GM03348 (cell line): ENCODE data around the gene NRG2.

Source experiments
- DNase-seq: peaks from one replicate; pipeline ENCODE4 v3.0.0; 2012; ENCODE audit warnings: low spot score

NRG2 gene

GRCh38 chr5:140010798-140011197, 32.3 kb downstream of the NRG2 start:
- DNase-seq, result no peak

GRCh38 chr5:140007311-140007710, 35.8 kb downstream of the NRG2 start:
- DNase-seq, result no peak

DNA sequence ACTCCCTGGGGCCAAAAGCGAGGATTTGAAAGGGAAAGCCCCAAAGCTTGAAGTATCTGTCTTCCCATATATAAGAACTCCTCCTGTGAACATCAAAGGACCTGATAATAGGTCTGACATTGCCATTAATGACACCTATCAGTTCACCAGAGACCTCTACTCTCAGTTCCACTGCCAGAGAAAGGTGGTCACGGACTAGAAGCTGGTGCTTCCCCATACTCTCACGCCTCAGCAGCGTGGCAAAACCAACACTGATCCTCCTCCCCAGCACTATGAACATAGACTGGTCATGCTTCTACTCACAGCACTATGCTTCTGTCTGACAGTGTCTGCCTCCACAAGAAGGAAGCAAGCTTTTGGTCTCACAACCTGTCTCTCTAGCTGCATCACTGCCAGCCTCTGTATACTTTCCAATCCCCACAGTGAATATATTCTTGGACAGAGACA, 37.9 kb downstream of the NRG2 start:
- DNase-seq, result no peak

GRCh38 chr5:140004174-140004573, 38.9 kb downstream of the NRG2 start:
- no peak for DNase-seq

DNA sequence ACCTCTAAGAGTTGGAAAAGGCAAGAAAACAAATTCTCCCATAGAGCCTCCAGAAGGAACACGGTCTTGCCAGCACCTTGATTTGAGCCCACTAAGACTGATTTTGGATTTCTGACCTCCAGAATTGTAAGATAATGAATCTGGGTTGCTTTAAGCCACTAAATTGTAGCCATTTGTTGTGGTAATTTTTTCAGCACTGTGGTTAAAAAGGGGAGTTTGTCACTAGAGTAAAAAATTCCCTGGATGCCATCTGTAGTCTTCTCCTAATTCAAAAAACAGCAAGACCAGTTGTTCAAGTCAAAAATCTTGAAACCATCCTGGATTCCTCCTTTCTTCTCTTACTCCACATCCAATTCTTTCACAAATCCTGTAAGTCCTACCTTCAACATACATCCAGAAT, 39.6 kb downstream of the NRG2 start:
- DNase-seq, result no peak

- DNase-seq, result no peak
Measured at GRCh38 chr5:140000332-140000731, 42.8 kb downstream of the NRG2 start.

- DNase-seq, result no peak
Measured at GRCh38 chr5:139998837-139999236, 44.3 kb downstream of the NRG2 start.

DNA sequence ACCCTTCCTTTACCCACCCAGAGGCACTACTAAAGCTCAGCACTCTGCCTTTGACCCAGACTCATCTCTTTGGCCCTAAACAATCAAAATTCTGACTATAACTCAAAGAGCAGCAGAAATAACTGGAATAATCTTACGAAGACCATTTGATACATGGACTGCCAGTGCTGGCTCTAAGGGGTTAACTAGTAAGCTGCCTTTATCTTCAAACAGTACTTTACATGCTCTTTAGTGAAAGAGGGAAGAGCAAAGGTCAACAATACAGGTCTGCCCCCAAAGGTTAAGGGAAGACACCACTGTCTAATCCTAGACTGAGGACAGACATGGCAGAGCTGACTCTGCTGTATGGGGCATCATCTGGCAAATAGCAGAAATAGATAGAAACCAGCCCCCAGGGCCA, 45.8 kb downstream of the NRG2 start:
- no peak for DNase-seq

DNA sequence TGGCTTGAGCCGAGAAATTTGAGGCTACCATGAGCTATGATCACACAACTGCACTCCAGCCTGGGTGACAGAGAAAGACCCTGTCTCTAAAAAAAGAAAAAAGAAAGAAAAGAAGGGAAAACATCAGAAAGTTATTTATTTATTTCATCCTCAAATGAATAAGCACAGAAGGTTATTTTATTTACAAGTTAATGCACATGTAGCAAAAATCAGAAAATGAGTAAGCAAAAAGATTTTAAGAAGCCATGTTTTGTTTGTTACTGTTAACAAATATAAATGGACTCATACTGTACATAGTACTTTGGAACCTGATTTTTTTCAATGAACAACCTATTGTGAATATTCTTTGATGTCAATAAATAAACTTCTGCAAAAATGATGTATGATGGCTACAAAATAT, 47.2 kb downstream of the NRG2 start:
- DNase-seq, result no peak

DNA sequence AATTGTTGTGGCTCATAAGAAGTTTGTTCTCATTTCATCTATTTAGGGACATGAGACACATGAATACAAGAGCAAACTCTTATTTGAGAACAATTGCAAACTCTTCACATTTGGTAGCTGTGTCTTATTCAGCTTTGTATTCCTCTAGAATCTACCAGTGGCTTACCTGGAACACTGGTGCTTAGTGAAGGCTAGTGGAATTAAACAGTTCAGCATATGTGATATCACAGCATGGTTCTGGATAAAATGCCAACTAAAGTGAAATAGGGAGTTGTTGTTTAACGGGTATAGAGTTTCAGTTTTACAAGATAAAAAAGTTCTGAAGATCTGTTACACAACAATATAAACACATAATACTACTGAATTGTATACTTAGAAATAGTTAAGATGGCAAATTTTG, 48.9 kb downstream of the NRG2 start:
- no peak for DNase-seq

DNA sequence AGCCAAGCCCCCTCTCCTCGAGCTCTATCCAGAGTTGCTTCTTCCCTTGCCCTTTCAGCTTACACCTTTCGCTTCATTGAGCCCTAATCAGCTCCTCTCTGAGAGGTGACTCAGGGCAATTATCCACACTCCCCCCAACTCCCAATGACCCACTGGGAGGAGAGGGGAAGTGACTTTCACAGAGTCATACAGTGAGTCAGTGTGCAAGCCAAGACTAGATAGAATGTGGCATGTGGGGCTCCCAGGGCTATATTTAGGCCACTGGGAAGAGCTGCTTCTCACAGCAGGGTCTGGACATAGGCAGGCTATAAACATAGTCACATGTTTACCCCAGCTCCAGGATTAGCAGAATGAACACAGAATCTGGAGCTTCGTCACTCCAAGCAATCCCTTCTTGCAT, 57.4 kb downstream of the NRG2 start:
- peak; percentile 74 for DNase-seq

GRCh38 chr5:139985290-139985689, 57.8 kb downstream of the NRG2 start:
- DNase-seq, result no peak

DNA sequence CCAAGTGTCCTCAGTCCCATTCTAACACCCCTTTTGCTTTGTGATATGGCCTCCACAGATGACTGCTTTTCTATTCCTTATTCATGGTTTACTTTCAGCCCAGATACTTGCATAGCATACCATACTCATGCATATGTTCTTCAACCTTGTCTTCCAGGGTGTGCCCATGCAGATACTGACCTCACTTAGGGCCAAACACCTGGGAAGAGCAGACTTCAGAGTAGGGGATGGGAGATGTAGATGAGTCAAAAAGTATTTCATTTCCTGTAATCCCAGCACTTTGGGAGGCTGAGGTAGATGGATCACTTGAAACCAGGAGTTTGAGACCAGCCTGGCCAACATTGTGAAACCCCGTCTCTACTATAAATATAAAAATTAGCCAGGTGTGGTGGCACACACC, 58.3 kb downstream of the NRG2 start:
- DNase-seq, result no peak

DNA sequence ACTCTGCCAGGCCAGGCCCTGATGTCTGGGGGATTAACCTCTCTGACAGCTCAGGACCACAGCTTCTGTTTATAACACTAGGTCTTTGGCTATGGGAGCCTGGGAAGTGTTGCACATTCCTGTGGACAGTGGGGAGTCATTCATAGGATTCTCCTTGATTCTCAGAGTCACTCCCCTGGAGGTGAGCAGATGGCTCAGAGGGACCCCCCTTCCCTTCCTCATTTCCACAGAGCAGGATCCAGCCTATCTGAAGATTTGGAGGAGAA, 60.2 kb downstream of the NRG2 start:
- DNase-seq, result no peak

DNA sequence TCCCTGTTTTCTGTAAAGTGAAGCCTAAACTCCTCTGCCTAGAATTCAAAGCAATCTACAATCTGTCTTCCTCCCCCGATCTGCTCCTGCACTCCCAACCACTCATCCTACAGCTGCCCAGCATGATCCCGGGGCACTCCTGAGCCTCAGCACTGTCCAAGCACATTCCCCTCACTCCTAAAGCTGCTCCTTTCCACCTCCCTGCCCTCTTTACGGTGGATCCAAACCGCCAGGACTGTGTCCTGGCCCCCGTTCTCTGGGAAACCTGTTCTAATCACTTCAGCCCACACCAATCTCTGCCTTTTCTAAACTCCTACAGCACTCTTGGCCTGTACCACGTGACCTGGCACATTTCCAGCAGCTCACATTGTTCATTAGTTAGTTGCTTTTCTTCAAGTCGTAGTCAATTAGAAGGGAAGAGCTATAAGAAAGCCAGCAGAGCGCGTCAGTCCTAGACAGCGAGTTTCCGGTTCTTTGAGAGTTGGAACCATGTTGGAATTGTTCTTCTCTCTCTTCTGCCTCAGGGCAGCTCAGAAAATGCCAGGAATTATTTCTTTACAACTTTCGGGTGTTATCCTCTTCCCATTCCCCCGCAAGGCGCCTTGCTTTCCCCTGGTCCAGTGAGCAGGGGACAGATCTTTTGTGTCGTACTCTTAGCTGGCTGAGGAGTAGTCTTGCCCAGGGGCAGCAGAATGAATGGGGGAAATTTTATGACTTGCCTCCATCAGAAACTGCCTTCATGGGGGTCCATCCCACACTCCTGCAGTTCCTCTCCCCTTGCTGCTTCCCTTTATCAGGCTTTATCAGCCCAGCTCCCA, 60.7 kb downstream of the NRG2 start:
- no peak for DNase-seq

- no peak for DNase-seq
Measured at GRCh38 chr5:139980765-139981164, 62.3 kb downstream of the NRG2 start.

DNA sequence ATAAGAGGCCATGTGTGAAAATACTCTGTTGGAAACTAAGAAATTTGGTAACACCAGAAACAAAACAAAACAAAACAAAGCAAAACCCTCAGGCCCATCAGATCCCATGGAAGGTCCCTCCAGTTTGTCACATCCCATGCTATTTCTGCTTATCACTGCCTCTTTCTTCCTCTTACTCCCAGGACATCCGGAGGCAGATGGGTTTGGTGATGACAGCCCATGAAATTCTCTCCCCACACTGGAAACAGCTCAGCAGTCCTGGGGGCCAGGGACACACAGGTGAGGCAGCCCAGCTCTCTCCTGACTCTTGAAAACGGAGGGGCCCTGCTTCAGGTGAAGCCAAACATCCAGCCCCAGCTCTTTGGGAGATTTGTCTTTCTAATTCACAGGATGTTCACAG, 63.2 kb downstream of the NRG2 start:
- no peak for DNase-seq

- no peak for DNase-seq
Measured at GRCh38 chr5:139979518-139979917, 63.6 kb downstream of the NRG2 start.

DNA sequence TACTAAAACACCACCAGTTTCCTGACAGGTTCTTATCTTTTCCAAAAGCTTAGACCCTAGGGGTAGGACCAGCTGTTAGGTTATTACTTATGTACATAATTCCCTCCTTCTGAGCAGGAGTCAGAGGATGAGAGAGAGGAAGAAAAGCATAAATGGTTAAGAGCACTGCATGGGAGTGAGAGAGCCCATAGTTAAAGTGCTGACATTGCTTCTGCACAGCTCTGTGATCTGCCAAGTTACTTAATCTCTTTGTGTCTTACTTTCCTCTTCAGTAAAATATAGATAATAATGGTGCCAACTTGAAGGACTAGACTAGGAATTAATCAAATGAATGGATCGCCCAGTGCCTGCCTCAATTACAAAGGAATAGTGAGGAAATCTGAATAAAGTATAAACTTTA, 66.4 kb downstream of the NRG2 start:
- DNase-seq, result no peak

DNA sequence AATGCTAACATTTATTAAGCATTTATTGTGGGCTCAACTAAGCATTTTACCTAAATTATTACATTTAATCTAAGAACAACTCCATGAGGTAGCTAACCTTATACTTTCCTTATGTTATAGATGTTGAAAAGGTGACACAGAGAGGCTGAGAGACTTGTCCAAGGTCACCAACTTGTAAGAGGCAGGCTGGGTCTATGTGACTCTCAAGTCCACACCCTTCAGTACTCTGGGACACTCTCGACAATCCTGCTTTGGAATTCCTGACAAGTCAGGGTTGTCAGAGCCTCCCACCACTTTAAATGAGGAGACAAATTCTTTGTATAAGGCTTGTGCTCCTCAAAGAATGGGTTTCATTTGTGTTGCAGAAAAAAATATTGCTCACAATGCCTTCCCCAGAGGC, 67.2 kb downstream of the NRG2 start:
- DNase-seq, result no peak

- DNase-seq, result no peak
Measured at GRCh38 chr5:139975306-139975705, 67.8 kb downstream of the NRG2 start.

DNA sequence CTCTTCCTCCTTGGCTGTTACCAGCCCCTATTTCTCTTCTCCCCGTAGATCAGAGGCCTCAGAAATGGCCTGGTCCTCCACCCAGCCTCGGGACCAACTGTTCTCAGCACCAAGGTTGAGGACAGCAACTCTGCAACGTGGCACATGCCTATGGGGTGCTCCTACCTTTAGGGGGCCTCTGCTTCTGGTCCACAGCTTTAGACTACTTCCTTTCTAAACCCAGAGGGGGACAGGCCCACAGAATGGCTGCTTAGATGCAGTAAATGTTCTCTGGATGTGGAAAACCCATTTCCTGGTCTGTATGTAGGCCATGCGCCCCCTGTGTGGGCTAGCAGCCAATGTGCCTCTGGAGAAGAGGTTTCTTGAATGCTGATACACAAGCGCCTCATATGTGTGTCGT, 68.4 kb downstream of the NRG2 start:
- DNase-seq, result no peak

DNA sequence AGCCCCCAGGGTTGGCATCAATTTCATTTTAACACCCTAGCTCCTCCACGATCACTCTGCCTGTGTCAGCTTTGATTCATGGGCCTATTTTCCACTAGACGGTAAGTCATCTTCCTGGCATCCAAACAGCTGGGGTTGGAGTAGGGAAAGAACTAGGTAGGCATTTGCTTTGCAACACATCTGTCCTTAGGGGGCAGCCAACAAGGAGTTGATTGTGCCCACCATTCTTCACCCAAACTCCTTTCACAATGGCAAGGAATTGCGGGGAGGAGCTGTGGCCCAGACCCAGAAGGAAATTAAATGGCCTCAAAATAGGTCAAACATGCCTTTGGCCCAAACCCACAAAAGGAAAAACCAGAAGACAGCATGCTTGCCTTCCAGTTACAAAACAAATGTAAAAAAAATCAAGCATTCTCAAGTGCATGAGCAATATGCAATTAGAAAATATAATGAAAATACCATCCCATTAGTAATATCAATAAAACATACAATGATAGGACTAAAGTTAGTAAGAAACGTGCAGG, 71.8 kb downstream of the NRG2 start:
- DNase-seq, result no peak

GRCh38 chr5:139969318-139969717, 73.8 kb downstream of the NRG2 start:
- no peak for DNase-seq
